ENCODE results near the gene UBXN10.

GRCh38 chr1:20194757-20195461 is 9.0 kb downstream of the UBXN10 start:
- peak; percentile 59 for TF ChIP-seq CTCF (conservative IDR thresholded peaks at IDR 0.05; ENCODE audit: low read depth, low read length)
- no peak for TF ChIP-seq RCOR1 (IDR thresholded peaks at IDR 0.05; ENCODE audit: insufficient replicate concordance, low read length)
- no peak for TF ChIP-seq POLR2A (IDR thresholded peaks at IDR 0.05; ENCODE audit: low read depth, low read length)
- TF ChIP-seq CHD1 (IDR thresholded peaks at IDR 0.05; ENCODE audit: low read depth, low read length), result no peak
- TF ChIP-seq RFX5 (IDR thresholded peaks at IDR 0.05; ENCODE audit: low read depth, low read length), result no peak
- TF ChIP-seq CEBPB (IDR thresholded peaks at IDR 0.05; ENCODE audit: low read depth, low read length), result no peak

All from IMR-90 (cell line).